ENCODE measurements around the gene ZEB1.
"Not testable (repeated sequence)": the region's sequence is repeated elsewhere in the genome, so short reads cannot be mapped to it uniquely, and the experiment has no call there.

ZEB1 gene

GRCh38 chr10:31520986-31521831 lies 202.2 kb downstream of the ZEB1 start:
- H3K27ac Mint-ChIP-seq = peak overlapping the region; percentile 26
- no peak overlapping the region for H3K4me3 Mint-ChIP-seq
- ATAC-seq = no peak
- no peaks in the 10 kb centered on the region for H3K4me1 Mint-ChIP-seq
- no peaks in the 10 kb centered on the region for H3K9me3 Mint-ChIP-seq
- DNase-seq (ENCODE audit: low spot score in 2 of 2) = no peak
- peaks cover 73% of the 10 kb centered on the region for H3K36me3 Mint-ChIP-seq

GRCh38 chr10:31522820-31523219 lies 203.8 kb downstream of the ZEB1 start:
- H3K4me1 Mint-ChIP-seq = no peaks in the 10 kb centered on the region
- H3K4me3 Mint-ChIP-seq = no peak overlapping the region

GRCh38 chr10:31524460-31524859 lies 205.4 kb downstream of the ZEB1 start:
- Mint-ChIP-seq H3K9me3 (no peaks in the 10 kb centered on the region), H3K4me1 (no peaks in the 10 kb centered on the region), H3K27ac (no peak overlapping the region), H3K36me3 (peaks cover 87% of the 10 kb centered on the region), H3K4me3 (no peak overlapping the region)
- no peak for DNase-seq (ENCODE audit: low spot score in 2 of 2)
- no peak for ATAC-seq

More at GRCh38 chr10:31522820-31523219, 203.8 kb downstream of the ZEB1 start:
- H3K27ac Mint-ChIP-seq = no peak overlapping the region
- H3K9me3 Mint-ChIP-seq = no peaks in the 10 kb centered on the region
- H3K36me3 Mint-ChIP-seq = peaks cover 84% of the 10 kb centered on the region
- ATAC-seq (no peak), DNase-seq (ENCODE audit: low spot score in 2 of 2) (no peak)

- peaks cover 72% of the 10 kb centered on the region for H3K36me3 Mint-ChIP-seq
Observed at GRCh38 chr10:31526178-31526577, 207.2 kb downstream of the ZEB1 start.

GRCh38 chr10:31526681-31527080 lies 207.7 kb downstream of the ZEB1 start:
- H3K4me1 Mint-ChIP-seq = no peaks in the 10 kb centered on the region
- no peak for DNase-seq (ENCODE audit: low spot score in 2 of 2)
- H3K9me3 Mint-ChIP-seq = no peaks in the 10 kb centered on the region
- H3K36me3 Mint-ChIP-seq = peaks cover 67% of the 10 kb centered on the region
- H3K27ac Mint-ChIP-seq = peak overlapping the region; percentile 58
- no peak overlapping the region for H3K4me3 Mint-ChIP-seq
- no peak for ATAC-seq

More at GRCh38 chr10:31526178-31526577, 207.2 kb downstream of the ZEB1 start:
- no peak for ATAC-seq
- Mint-ChIP-seq H3K27ac (peak overlapping the region; percentile 58), H3K4me3 (no peak overlapping the region), H3K4me1 (no peaks in the 10 kb centered on the region), H3K9me3 (no peaks in the 10 kb centered on the region)
- DNase-seq (ENCODE audit: low spot score in 2 of 2) = no peak

GRCh38 chr10:31528831-31529230 lies 209.8 kb downstream of the ZEB1 start:
- Mint-ChIP-seq H3K27ac (no peak overlapping the region), H3K4me3 (no peak overlapping the region)

GRCh38 chr10:31536302-31536701 lies 217.3 kb downstream of the ZEB1 start:
- no peaks in the 10 kb centered on the region for H3K4me1 Mint-ChIP-seq
- no peaks in the 10 kb centered on the region for H3K36me3 Mint-ChIP-seq
- no peak overlapping the region for H3K27ac Mint-ChIP-seq
- no peak for DNase-seq (ENCODE audit: low spot score in 2 of 2)
- H3K9me3 Mint-ChIP-seq = no peaks in the 10 kb centered on the region
- H3K4me3 Mint-ChIP-seq = no peak overlapping the region
- ATAC-seq = no peak

More at GRCh38 chr10:31528831-31529230, 209.8 kb downstream of the ZEB1 start:
- DNase-seq (ENCODE audit: low spot score in 2 of 2) = no peak
- H3K4me1 Mint-ChIP-seq = no peaks in the 10 kb centered on the region
- peaks cover 46% of the 10 kb centered on the region for H3K36me3 Mint-ChIP-seq
- ATAC-seq = no peak
- H3K9me3 Mint-ChIP-seq = no peaks in the 10 kb centered on the region

GRCh38 chr10:31549896-31550295 lies 230.9 kb downstream of the ZEB1 start:
- H3K27ac Mint-ChIP-seq = no peak overlapping the region
- ATAC-seq (no peak), DNase-seq (ENCODE audit: low spot score in 2 of 2) (no peak)
- no peaks in the 10 kb centered on the region for H3K36me3 Mint-ChIP-seq
- H3K4me3 Mint-ChIP-seq = no peak overlapping the region
- H3K4me1 Mint-ChIP-seq = no peaks in the 10 kb centered on the region
- H3K9me3 Mint-ChIP-seq = no peaks in the 10 kb centered on the region

- H3K9me3 Mint-ChIP-seq = peaks cover 20% of the 10 kb centered on the region
- no peak overlapping the region for H3K4me3 Mint-ChIP-seq
- no peaks in the 10 kb centered on the region for H3K4me1 Mint-ChIP-seq
- ATAC-seq (no peak), DNase-seq (ENCODE audit: low spot score in 2 of 2) (no peak)
- no peak overlapping the region for H3K27ac Mint-ChIP-seq
- no peaks in the 10 kb centered on the region for H3K36me3 Mint-ChIP-seq
Observed at GRCh38 chr10:31554556-31554955, 235.5 kb downstream of the ZEB1 start.

GRCh38 chr10:31557854-31558253 lies 238.8 kb downstream of the ZEB1 start:
- H3K4me1 Mint-ChIP-seq = no peaks in the 10 kb centered on the region
- no peak for DNase-seq (ENCODE audit: low spot score in 2 of 2)
- no peaks in the 10 kb centered on the region for H3K36me3 Mint-ChIP-seq
- peaks cover 22% of the 10 kb centered on the region for H3K9me3 Mint-ChIP-seq
- no peak for ATAC-seq
- no peak overlapping the region for H3K27ac Mint-ChIP-seq
- H3K4me3 Mint-ChIP-seq = no peak overlapping the region

- H3K4me1 Mint-ChIP-seq; H3K9me3 Mint-ChIP-seq; H3K4me3 Mint-ChIP-seq; ATAC-seq; DNase-seq (ENCODE audit: low spot score in 2 of 2); H3K27ac Mint-ChIP-seq; H3K36me3 Mint-ChIP-seq: not testable (repeated sequence)
Observed at GRCh38 chr10:31568252-31568861, 249.3 kb downstream of the ZEB1 start.

GRCh38 chr10:31574577-31574976 lies 255.6 kb downstream of the ZEB1 start:
- ATAC-seq (no peak), DNase-seq (ENCODE audit: low spot score in 2 of 2) (no peak)
- H3K9me3 Mint-ChIP-seq = peaks cover 9% of the 10 kb centered on the region
- peaks cover 6% of the 10 kb centered on the region for H3K4me1 Mint-ChIP-seq
- peaks cover 4% of the 10 kb centered on the region for H3K36me3 Mint-ChIP-seq
- no peak overlapping the region for H3K27ac Mint-ChIP-seq
- H3K4me3 Mint-ChIP-seq = no peak overlapping the region

GRCh38 chr10:31578181-31578852 lies 259.3 kb downstream of the ZEB1 start:
- ATAC-seq (no peak), DNase-seq (ENCODE audit: low spot score in 2 of 2) (no peak)
- no peak overlapping the region for H3K27ac Mint-ChIP-seq
- H3K4me1 Mint-ChIP-seq = peaks cover 14% of the 10 kb centered on the region
- H3K36me3 Mint-ChIP-seq = peaks cover 4% of the 10 kb centered on the region
- peaks cover 9% of the 10 kb centered on the region for H3K9me3 Mint-ChIP-seq
- H3K4me3 Mint-ChIP-seq = no peak overlapping the region

GRCh38 chr10:31578951-31579350 lies 259.9 kb downstream of the ZEB1 start:
- no peak overlapping the region for H3K27ac Mint-ChIP-seq
- H3K36me3 Mint-ChIP-seq = peaks cover 4% of the 10 kb centered on the region
- DNase-seq (ENCODE audit: low spot score in 2 of 2) = no peak
- peaks cover 14% of the 10 kb centered on the region for H3K4me1 Mint-ChIP-seq
- peaks cover 9% of the 10 kb centered on the region for H3K9me3 Mint-ChIP-seq
- H3K4me3 Mint-ChIP-seq = no peak overlapping the region
- peak; percentile 20 for ATAC-seq
